Stomach smooth muscle (tissue), 2 donors: Measurements from ENCODE around the gene LY6G6D.
A peak's percentile ranks its signal among the peaks of the same experiment; 100 is the strongest.

ENCODE experiments used
- H3K27ac ChIP-seq: one replicate; pipeline ENCODE4 v1.7.0; 2013; ENCODE audit warnings: mild to moderate bottlenecking, low read length, inconsistent platforms
- H3K27me3 ChIP-seq, 2 donors: one replicate each; pipeline ENCODE4 v1.7.0; 2013; ENCODE audit warnings: low read length in 2 of 2; ENCODE audit not compliant: insufficient read depth in 2 of 2, control insufficient read depth in 1 of 2
- H3K36me3 ChIP-seq, 2 donors: one replicate each; pipeline ENCODE4 v1.7.0; 2013; ENCODE audit warnings: low read length in 2 of 2; ENCODE audit not compliant: control insufficient read depth in 2 of 2, insufficient read depth in 2 of 2
- H3K4me1 ChIP-seq: one replicate; pipeline ENCODE4 v1.7.0; 2013; ENCODE audit warnings: low read length; ENCODE audit not compliant: control insufficient read depth, insufficient read depth
- H3K4me3 ChIP-seq, 2 donors: one replicate each; pipeline ENCODE4 v1.7.0; 2013; ENCODE audit warnings: low read length in 2 of 2
- H3K9ac ChIP-seq, 2 donors: one replicate each; pipeline ENCODE4 v1.7.0; 2013; ENCODE audit warnings: low read length in 2 of 2, mild to moderate bottlenecking in 1 of 2
- H3K9me3 ChIP-seq, 2 donors: one replicate each; pipeline ENCODE4 v1.7.0; 2013; ENCODE audit warnings: low read length in 2 of 2; ENCODE audit not compliant: control insufficient read depth in 2 of 2
- donor health status: healthy.
- donor health status: Pancreatic carcinoma.

Gene LY6G6D

GRCh38 chr6:31715022-31715958 lies at the start of gene LY6G6D:
TSS of gene LY6G6D (plus strand) at chr6:31715348. CDS start at chr6:31715356, 8 bp downstream.
- Histone ChIP-seq H3K27ac (no peak within 1 kb of the TSS), H3K9me3 (no peaks in the 10 kb centered on the region), H3K4me1 (peaks cover 7% of the 10 kb centered on the region), H3K27me3 (no peaks in the 10 kb centered on the region), H3K9ac (no peak within 1 kb of the TSS), H3K36me3 (no peaks in the 10 kb centered on the region), H3K4me3 (no peak within 1 kb of the TSS)

GRCh38 chr6:31665501-31666336 lies 49.4 kb upstream of the LY6G6D start, which contains the start of gene CSNK2B:
TSS of gene CSNK2B (plus strand) at chr6:31666080. CDS start at chr6:31666832, 752 bp downstream.
- Histone ChIP-seq H3K27ac (peak within 1 kb of the TSS; percentile 97), H3K4me3 (peak within 1 kb of the TSS; percentile 93 to 95), H3K4me1 (peaks cover 46% of the 10 kb centered on the region), H3K36me3 (peaks cover 28 to 42% of the 10 kb centered on the region in 2 donors), H3K9ac (peak within 1 kb of the TSS; percentile 94 to 95), H3K9me3 (no peaks in the 10 kb centered on the region), H3K27me3 (no peaks in the 10 kb centered on the region)

- H3K4me3 ChIP-seq: peak overlapping the region; percentile 93 to 95
- H3K27me3 ChIP-seq: no peaks in the 10 kb centered on the region
- peaks cover 40% of the 10 kb centered on the region for H3K4me1 ChIP-seq
- no peaks in the 10 kb centered on the region for H3K9me3 ChIP-seq
- H3K9ac ChIP-seq: peak overlapping the region; percentile 94 to 95
- peak overlapping the region; percentile 97 for H3K27ac ChIP-seq
- peaks cover 34 to 49% of the 10 kb centered on the region in 2 donors for H3K36me3 ChIP-seq
Measured at GRCh38 chr6:31666337-31666965, 48.7 kb upstream of the LY6G6D start.

GRCh38 chr6:31669676-31670075 lies 45.5 kb upstream of the LY6G6D start, which contains the start of gene LY6G5B:
TSS of gene LY6G5B (plus strand) at chr6:31669976. CDS start at chr6:31670951, 975 bp downstream.
- no peaks in the 10 kb centered on the region for H3K27me3 ChIP-seq
- no peak within 1 kb of the TSS for H3K4me3 ChIP-seq
- no peak within 1 kb of the TSS for H3K27ac ChIP-seq
- peaks cover 47 to 53% of the 10 kb centered on the region in 2 donors for H3K36me3 ChIP-seq
- peaks cover 18% of the 10 kb centered on the region for H3K4me1 ChIP-seq
- no peaks in the 10 kb centered on the region for H3K9me3 ChIP-seq
- H3K9ac ChIP-seq: no peak within 1 kb of the TSS

GRCh38 chr6:31676322-31676903 lies 38.7 kb upstream of the LY6G6D start:
- Histone ChIP-seq H3K9me3 (no peaks in the 10 kb centered on the region), H3K9ac (peak overlapping the region; percentile 21 to 25), H3K27ac (no peak overlapping the region), H3K4me3 (no peak overlapping the region), H3K36me3 (peaks cover 12 to 13% of the 10 kb centered on the region in 2 donors), H3K4me1 (peaks cover 14% of the 10 kb centered on the region), H3K27me3 (no peaks in the 10 kb centered on the region)

GRCh38 chr6:31676904-31677303 lies 38.2 kb upstream of the LY6G6D start:
- H3K4me1 ChIP-seq: peaks cover 17% of the 10 kb centered on the region
- H3K9ac ChIP-seq: peak overlapping the region; percentile 21 to 25
- H3K4me3 ChIP-seq: no peak overlapping the region
- peaks cover 7 to 9% of the 10 kb centered on the region in 2 donors for H3K36me3 ChIP-seq
- no peaks in the 10 kb centered on the region for H3K27me3 ChIP-seq
- H3K9me3 ChIP-seq: no peaks in the 10 kb centered on the region
- no peak overlapping the region for H3K27ac ChIP-seq

GRCh38 chr6:31677955-31678354 lies 37.2 kb upstream of the LY6G6D start:
- Histone ChIP-seq H3K36me3 (peaks cover 2 to 3% of the 10 kb centered on the region in 2 donors), H3K27me3 (no peaks in the 10 kb centered on the region), H3K9me3 (no peaks in the 10 kb centered on the region), H3K4me3 (no peak overlapping the region), H3K4me1 (peaks cover 17% of the 10 kb centered on the region), H3K27ac (no peak overlapping the region), H3K9ac (no peak overlapping the region)

- Histone ChIP-seq H3K36me3 (peaks cover 0 to 4% of the 10 kb centered on the region in 2 donors), H3K4me1 (peaks cover 17% of the 10 kb centered on the region), H3K4me3 (peak within 1 kb of the TSS; percentile 64 to 81), H3K27ac (peak within 1 kb of the TSS; percentile 55), H3K27me3 (no peaks in the 10 kb centered on the region), H3K9ac (peak within 1 kb of the TSS; percentile 66 to 79), H3K9me3 (no peaks in the 10 kb centered on the region)
Measured at GRCh38 chr6:31680226-31681134, 34.7 kb upstream of the LY6G6D start, which contains the start of gene LY6G5C. TSS of gene LY6G5C (minus strand) at chr6:31681067. CDS start at chr6:31680373, 694 bp downstream.

GRCh38 chr6:31681135-31681671 lies 33.9 kb upstream of the LY6G6D start:
- H3K27me3 ChIP-seq: no peaks in the 10 kb centered on the region
- peak overlapping the region; percentile 64 to 81 for H3K4me3 ChIP-seq
- H3K27ac ChIP-seq: peak overlapping the region; percentile 55
- H3K9me3 ChIP-seq: no peaks in the 10 kb centered on the region
- H3K36me3 ChIP-seq: peaks cover 2 to 6% of the 10 kb centered on the region in 2 donors
- H3K4me1 ChIP-seq: peaks cover 17% of the 10 kb centered on the region
- peak overlapping the region; percentile 66 to 79 for H3K9ac ChIP-seq
